Iris pigment epithelial cell (primary cell): ENCODE measurements around the gene GPAM.
"Not testable (repeated sequence)": the region's sequence is repeated elsewhere in the genome, so short reads cannot be mapped to it uniquely, and the experiment has no call there.

Source experiments
- DNase-seq: peaks from one replicate; pipeline ENCODE4 v3.0.0-alpha.2; 2011; ENCODE audit warnings: low read depth

The GPAM gene

GRCh38 chr10:112131996-112132395 is 51.6 kb downstream of the GPAM start:
- DNase-seq, result no peak

DNA sequence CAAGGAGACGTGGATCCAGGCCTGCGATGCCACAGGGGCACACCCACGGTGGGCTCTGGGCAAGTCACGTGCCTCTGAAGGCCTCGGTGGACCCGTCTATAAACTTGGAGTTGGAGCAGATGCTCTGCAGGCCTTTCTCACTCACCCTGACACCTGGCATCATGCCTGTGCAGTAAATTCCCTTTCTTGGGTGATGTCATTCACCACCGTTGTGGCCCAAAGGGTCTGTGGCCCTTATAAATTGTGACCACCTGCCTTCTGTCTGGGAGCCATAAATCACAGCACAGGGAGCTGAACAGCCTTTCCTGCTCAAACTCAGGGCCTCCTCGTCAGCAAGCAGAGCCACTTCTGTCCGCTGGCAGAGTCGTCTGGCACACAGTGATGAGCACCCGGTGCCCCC is 52.2 kb downstream of the GPAM start:
- DNase-seq, result no peak

DNA sequence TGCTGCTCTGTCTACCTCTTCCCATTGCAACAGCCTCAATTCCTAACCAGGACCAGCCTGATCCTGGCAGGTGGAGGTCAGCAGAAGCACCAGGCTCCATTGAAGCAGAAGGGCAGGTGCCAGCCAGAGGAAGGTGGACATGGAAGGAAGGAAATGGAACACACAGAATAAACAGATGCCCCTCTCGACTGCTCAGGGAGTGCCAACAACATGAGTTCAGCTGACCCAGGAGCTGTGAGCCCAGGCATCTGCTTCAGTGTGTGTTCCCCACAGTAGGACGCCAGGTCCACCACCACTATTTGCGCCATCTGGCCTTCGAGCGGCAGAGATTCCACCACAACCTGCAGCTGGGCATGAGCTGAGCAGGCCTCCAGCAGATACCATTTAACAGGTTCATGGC is 56.7 kb downstream of the GPAM start:
- DNase-seq, result no peak

- no peak for DNase-seq
These were observed 57.4 kb downstream of the GPAM start for GRCh38 chr10:112126172-112126571.

DNA sequence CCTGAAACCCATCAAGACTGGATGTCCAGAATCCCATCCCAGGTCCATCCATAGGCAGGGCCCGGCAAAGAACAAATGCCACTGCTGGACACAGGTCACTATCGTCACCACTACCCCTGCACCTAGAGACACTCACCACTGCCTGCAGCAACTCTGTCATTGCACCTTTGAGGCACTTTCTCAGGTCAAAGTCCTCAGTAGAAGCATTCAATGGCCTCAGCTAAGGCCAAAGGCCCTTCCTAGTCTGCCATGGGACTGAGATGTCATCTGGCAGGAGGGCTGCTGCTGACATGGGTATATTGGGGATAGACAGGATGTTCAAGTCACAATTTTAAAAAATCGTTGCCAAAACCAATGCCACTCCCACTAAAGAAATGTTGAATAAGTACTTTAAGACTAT is 58.7 kb downstream of the GPAM start:
- no peak for DNase-seq

- DNase-seq, result no peak
These were observed 60.7 kb downstream of the GPAM start for GRCh38 chr10:112122827-112123226.

DNA sequence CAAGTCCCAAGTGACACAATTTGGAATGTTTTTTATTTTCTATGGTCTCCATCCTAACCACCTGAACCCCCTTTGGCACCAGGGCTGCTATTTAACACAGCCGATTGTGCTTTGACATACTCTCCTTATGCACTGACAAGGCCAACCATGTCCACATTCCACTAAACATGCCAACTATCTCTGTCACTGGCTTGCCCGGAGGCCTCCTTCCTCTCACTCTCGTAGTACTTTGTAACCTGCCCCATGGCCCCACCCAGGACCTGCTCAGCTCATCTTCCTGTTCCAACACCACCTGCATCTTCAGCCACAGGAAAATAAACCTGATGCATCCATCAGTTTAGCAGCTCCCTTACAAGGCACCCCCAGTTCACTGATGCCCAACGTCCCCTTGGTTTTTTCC is 63.1 kb downstream of the GPAM start:
- DNase-seq, result no peak

- DNase-seq, result peak; percentile 20
These were observed 67.7 kb downstream of the GPAM start for GRCh38 chr10:112115781-112116385.

DNA sequence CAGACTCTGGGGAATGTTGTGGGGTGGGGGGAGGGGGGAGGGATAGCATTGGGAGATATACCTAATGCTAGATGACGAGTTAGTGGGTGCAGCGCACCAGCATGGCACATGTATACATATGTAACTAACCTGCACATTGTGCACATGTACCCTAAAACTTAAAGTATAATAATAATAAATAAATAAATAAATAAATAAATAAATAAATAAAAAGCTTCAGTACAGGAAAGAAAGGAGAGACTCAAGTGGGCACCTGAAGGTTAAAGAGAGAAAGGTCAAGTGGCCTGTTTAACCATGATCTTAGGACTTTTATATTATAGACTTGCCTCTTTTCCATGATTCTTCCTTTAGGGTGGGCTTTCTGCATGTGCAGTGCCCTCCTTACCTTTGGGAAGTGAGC is 73.8 kb downstream of the GPAM start:
- DNase-seq, result not testable (repeated sequence)
